Endodermal cell (in vitro differentiated cells): ENCODE results near the gene FNDC8. TPM values are rescaled to one million over a fixed set of nuclear protein-coding genes. Genes with fewer than 3 reads are reported as not detected.

Experiments
- DNase-seq: peaks from one replicate; pipeline ENCODE4 v3.0.0-alpha.2; 2017
- H3K27ac ChIP-seq: 2 replicates; pipeline ENCODE4 v1.5.1; 2013; ENCODE audit warnings: mild to moderate bottlenecking, low read depth, low read length, moderate library complexity
- H3K27me3 ChIP-seq: 2 replicates; pipeline ENCODE4 v1.6.1; 2013; ENCODE audit warnings: mild to moderate bottlenecking, low read length, moderate library complexity; ENCODE audit not compliant: insufficient read depth, control insufficient read depth, poor library complexity, severe bottlenecking
- H3K36me3 ChIP-seq: 2 replicates; pipeline ENCODE4 v1.7.0; 2013; ENCODE audit warnings: mild to moderate bottlenecking, low read length, moderate library complexity; ENCODE audit not compliant: control insufficient read depth, insufficient read depth
- H3K4me1 ChIP-seq: one replicate; pipeline ENCODE4 v1.7.0; 2013; ENCODE audit warnings: low read length; ENCODE audit not compliant: control insufficient read depth, insufficient read depth
- H3K4me3 ChIP-seq: 2 replicates; pipeline ENCODE4 v1.5.1; 2013; ENCODE audit warnings: mild to moderate bottlenecking, low read length, moderate library complexity
- H3K9ac ChIP-seq: 2 replicates; pipeline ENCODE4 v1.6.1; 2013; ENCODE audit warnings: mild to moderate bottlenecking, low read length, moderate library complexity; ENCODE audit not compliant: poor library complexity, severe bottlenecking; ENCODE audit errors: extremely low read depth
- H3K9me3 ChIP-seq: 2 replicates; pipeline ENCODE4 v1.6.1; 2013; ENCODE audit warnings: mild to moderate bottlenecking, low read length, moderate library complexity; ENCODE audit not compliant: control insufficient read depth
- H3K27ac Mint-ChIP-seq: 2 replicates; pipeline ENCODE4 v1.8.0; 2020; ENCODE audit warnings: mixed read lengths
- H3K27me3 Mint-ChIP-seq: 2 replicates; pipeline ENCODE4 v1.8.0; 2021; ENCODE audit warnings: mild to moderate bottlenecking, mixed read lengths; ENCODE audit not compliant: insufficient read depth
- H3K36me3 Mint-ChIP-seq: 2 replicates; pipeline ENCODE4 v1.8.0; 2020; ENCODE audit warnings: low read depth, mixed read lengths
- H3K4me1 Mint-ChIP-seq: 2 replicates; pipeline ENCODE4 v1.8.0; 2020; ENCODE audit warnings: mixed read lengths
- H3K4me3 Mint-ChIP-seq: 2 replicates; pipeline ENCODE4 v1.8.0; 2020; ENCODE audit warnings: mild to moderate bottlenecking, moderate library complexity, mixed read lengths
- H3K9me3 Mint-ChIP-seq: 2 replicates; pipeline ENCODE4 v1.8.0; 2020; ENCODE audit warnings: mild to moderate bottlenecking, mixed read lengths
- CTCF ChIP-seq: fragments of 200-600 bp; sonication (generic); conservative IDR thresholded peaks from 2 replicates; pipeline ENCODE4 v1.5.0; 2021; ENCODE audit warnings: antibody characterized with exemption, mild to moderate bottlenecking
- WGBS, 2 experiments: methylation state at CpG; one replicate each; pipeline versions ENCODE4 v1.1.5 to v1.1.7; 2013; ENCODE audit warnings: missing lambda C conversion rate in 2 of 2, mixed read lengths in 1 of 2; ENCODE audit not compliant: insufficient coverage in 1 of 2, insufficient read length in 1 of 2; 5-methylcytosine and 5-hydroxymethylcytosine counted together
- total RNA-seq, 2 donors: library from RNA; stranded (reverse); fragmentation: NEBNext Ultra II Directional in 1 of 2; extraction: Animal tissue kit (Norgen Biotek cat#: 25700) in 1 of 2; gene quantifications; 2 replicates in 1 of 2; 3 replicates in 1 of 2; pipeline ENCODE4 v1.2.1, GENCODE V29; 2021

The FNDC8 gene
- total RNA-seq, 2 donors from 2014 or later = not detected

- Mint-ChIP-seq H3K27me3 (no peaks in the 10 kb centered on the region), H3K36me3 (peaks cover 2% of the 10 kb centered on the region), H3K27ac (peak overlapping the region; percentile 6), H3K9me3 (no peaks in the 10 kb centered on the region), H3K4me3 (no peak overlapping the region), H3K4me1 (peaks cover 62% of the 10 kb centered on the region)
- Histone ChIP-seq H3K9me3 (no peaks in the 10 kb centered on the region), H3K4me1 (peaks cover 8% of the 10 kb centered on the region), H3K36me3 (no peaks in the 10 kb centered on the region), H3K27ac (no peak overlapping the region), H3K27me3 (no peaks in the 10 kb centered on the region), H3K4me3 (no peak overlapping the region), H3K9ac (no peak overlapping the region)
- 75 to 94% methylated on average over 2 of the region's 2 CpGs for WGBS, 2 experiments
- no peak for DNase-seq
- no peak for TF ChIP-seq CTCF
These were observed 38.3 kb upstream of the FNDC8 start for GRCh38 chr17:35083071-35083470.

GRCh38 chr17:35084987-35085386, 36.4 kb upstream of the FNDC8 start:
- no peak for DNase-seq
- H3K4me3 Mint-ChIP-seq = no peak overlapping the region
- no peaks in the 10 kb centered on the region for H3K9me3 Mint-ChIP-seq
- H3K4me1 Mint-ChIP-seq = peaks cover 60% of the 10 kb centered on the region
- Histone ChIP-seq H3K27me3 (no peaks in the 10 kb centered on the region), H3K9me3 (no peaks in the 10 kb centered on the region), H3K36me3 (no peaks in the 10 kb centered on the region), H3K4me1 (peaks cover 5% of the 10 kb centered on the region), H3K4me3 (no peak overlapping the region), H3K9ac (no peak overlapping the region), H3K27ac (no peak overlapping the region)
- TF ChIP-seq CTCF = no peak
- H3K27me3 Mint-ChIP-seq = no peaks in the 10 kb centered on the region
- H3K27ac Mint-ChIP-seq = no peak overlapping the region
- H3K36me3 Mint-ChIP-seq = peaks cover 2% of the 10 kb centered on the region
- 80 to 88% methylated on average over 2 of the region's 2 CpGs for WGBS, 2 experiments

- TF ChIP-seq CTCF = no peak
- Histone ChIP-seq H3K27me3 (no peaks in the 10 kb centered on the region), H3K9me3 (no peaks in the 10 kb centered on the region), H3K27ac (no peak overlapping the region), H3K4me1 (peaks cover 5% of the 10 kb centered on the region), H3K9ac (no peak overlapping the region), H3K4me3 (no peak overlapping the region), H3K36me3 (no peaks in the 10 kb centered on the region)
- DNase-seq = no peak
- H3K4me3 Mint-ChIP-seq = no peak overlapping the region
- H3K4me1 Mint-ChIP-seq = peaks cover 51% of the 10 kb centered on the region
- H3K36me3 Mint-ChIP-seq = peaks cover 2% of the 10 kb centered on the region
- H3K27me3 Mint-ChIP-seq = no peaks in the 10 kb centered on the region
- H3K27ac Mint-ChIP-seq = peak overlapping the region; percentile 48
- no peaks in the 10 kb centered on the region for H3K9me3 Mint-ChIP-seq
- WGBS, 2 experiments = 93 to 96% methylated on average over 5 to 8 of the region's 8 CpGs
These were observed 35.3 kb upstream of the FNDC8 start for GRCh38 chr17:35086164-35086563.
